Ammon's horn (tissue), 1 donor: Measurements from ENCODE around the gene CD55.
"Not testable (repeated sequence)": the region's sequence is repeated elsewhere in the genome, so short reads cannot be mapped to it uniquely, and the experiment has no call there.

ENCODE experiments used
- DNase-seq: peaks from one replicate; pipeline ENCODE4 v3.0.0-alpha.2; 2016; ENCODE audit warnings: low spot score

The CD55 gene

DNA sequence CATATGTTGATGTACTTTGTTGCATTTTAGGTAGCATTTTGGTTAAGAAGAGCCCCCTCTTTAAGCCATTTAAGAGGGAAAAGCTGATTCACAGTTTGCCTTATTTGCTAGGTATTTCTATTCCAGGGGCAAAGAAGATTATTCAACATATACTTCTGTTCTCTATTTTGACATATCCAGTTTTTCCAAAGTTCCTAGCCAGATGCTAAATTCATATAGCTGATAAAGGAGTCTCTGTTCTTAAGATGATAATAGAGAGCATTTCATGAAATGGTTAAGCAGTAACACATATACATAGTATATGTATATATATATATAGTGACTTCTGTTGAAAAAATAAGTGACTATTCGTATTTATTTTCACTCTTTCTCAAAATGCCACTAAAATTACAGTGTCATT lies 15.5 kb upstream of the CD55 start:
- DNase-seq = no peak

GRCh38 chr1:207306603-207307002 lies 14.9 kb upstream of the CD55 start:
- DNase-seq = no peak

DNA sequence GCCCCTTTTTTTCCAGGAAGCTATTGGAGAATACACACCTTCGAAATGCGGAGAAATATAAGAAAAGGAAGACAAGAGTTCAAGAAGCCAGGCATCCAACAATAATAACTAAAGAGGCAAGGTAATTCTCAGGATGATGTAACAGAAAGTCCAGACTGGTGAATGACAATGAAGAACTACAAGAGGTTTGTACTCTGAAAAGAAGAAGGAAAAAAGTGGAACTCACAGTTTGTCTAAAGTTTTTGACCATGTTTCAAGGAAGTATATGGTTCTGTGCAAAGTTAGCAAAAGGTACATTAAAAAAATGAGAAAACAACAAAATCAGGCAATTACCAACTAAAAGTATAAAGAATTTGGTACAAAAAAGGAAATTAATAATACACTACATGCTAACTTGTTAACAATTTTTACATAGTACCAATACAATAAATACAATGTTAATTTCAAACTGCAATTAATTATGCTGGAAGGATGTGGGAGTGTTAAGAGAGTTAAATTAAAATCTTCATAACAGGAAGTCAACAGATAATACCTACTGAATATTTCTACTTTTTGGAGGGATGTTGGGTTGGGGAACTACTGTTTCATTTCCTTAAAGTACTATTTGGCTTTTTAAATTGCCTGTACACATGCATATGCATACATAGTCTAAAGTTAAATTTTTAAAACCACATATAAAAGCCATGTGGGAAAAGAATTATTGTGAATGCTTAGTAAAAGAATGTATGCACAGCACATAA lies 12.9 kb upstream of the CD55 start:
- no peak for DNase-seq

- DNase-seq = no peak
Observed at GRCh38 chr1:207309745-207310273, 11.7 kb upstream of the CD55 start.

- no peak for DNase-seq
Observed at GRCh38 chr1:207311888-207312603, 9.4 kb upstream of the CD55 start.

DNA sequence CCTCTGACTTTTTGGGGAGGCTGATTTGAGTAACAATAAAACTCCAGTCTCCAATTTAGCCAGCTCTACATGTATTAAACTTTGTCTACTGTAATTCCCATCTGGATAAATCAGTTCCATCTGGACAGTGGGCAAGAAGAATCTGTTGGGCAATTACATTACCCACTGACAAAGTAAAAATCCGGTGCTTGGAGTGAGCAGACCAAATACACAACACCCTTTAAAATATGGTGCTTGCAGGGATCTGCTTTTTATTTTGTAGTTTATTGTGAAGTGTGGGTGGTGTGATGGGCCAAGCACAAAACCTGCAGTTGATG lies 8.9 kb upstream of the CD55 start:
- DNase-seq = no peak

GRCh38 chr1:207313131-207313530 lies 8.3 kb upstream of the CD55 start:
- no peak for DNase-seq

DNA sequence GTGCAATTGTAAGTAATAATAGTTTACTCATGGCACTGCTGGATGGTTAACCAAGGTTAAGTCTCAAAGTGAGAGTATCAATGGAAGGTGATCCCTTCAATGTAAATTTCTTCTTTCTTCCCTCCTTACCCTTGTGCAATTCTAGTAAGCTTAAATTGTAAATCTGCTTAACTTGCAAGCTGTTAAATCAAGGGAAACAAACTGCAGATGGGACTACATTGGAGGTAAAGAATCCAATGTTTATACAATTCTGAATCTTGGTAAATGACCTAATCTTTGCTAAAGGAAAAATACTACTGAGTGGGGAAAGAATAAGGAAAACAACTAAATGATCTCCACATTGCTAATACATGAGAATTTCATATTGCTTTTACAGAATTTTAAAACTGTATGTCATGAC lies 6.7 kb upstream of the CD55 start:
- no peak for DNase-seq

- no peak for DNase-seq
Observed at GRCh38 chr1:207315435-207315834, 6.0 kb upstream of the CD55 start.

DNA sequence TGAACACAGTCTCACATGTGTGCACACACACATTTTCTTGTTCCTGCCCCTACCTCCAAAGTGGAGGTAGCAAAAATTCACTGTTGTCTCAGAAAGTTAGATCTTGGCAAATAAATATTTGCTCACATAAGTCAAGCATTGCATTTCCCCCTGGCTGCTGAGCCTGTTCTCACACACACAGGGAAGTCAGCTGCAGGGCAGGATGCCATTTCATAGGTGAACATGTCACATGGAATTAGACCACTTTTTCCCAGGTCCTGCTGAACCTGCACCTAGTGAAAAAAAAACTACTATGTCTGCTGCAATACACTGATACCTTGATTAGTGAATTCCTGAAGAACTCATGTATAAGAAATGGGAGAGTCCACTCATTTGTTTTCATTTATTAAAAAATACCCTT lies 5.3 kb upstream of the CD55 start:
- DNase-seq = no peak

GRCh38 chr1:207316622-207317391 lies 4.7 kb upstream of the CD55 start:
- DNase-seq = peak; percentile 47

- DNase-seq = no peak
Observed at GRCh38 chr1:207317561-207317960, 3.9 kb upstream of the CD55 start.

DNA sequence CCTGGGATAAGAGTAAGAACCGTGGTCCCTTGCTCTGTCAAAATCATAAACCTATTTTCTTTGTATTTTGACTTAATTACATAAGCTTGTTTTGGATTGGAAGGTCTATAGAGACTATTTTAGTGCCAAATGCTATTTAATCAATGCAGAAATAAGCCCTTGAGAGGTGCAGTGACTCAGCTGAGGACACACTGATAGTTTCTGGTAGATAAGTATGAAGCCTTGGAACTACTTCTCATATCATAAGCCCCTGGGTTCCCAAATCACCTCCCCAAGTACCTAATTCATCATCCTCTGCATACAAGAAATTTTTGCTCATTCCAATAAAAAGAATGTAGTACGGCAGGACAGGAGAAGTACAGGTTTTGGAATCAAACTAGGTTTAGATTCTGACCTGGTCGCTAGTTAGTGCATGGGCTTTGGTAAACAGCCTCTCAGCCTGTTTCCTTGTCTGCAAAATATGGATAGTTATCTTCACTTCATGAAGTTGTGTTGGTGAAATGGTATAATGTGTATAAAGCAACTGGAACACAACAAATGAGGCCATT lies 3.3 kb upstream of the CD55 start:
- DNase-seq = no peak

DNA sequence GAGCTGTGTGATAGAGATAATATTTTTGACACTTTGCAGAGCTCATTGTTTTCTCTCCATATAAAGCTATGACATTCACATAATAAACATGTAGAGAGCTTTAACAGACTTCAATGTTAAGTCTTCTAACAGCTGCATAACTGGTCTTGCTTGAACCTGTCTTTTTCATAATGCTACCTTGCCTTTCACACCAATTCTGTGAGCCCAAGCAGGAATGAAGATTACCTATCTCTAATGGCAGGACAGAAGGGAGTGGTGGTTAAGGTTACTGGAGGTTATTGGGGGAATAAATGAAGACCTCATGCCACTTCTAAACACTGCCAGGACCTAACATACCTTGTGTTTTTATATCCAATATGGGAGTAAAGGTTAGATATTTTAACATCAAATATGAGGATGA lies 2.3 kb upstream of the CD55 start:
- DNase-seq = no peak

DNA sequence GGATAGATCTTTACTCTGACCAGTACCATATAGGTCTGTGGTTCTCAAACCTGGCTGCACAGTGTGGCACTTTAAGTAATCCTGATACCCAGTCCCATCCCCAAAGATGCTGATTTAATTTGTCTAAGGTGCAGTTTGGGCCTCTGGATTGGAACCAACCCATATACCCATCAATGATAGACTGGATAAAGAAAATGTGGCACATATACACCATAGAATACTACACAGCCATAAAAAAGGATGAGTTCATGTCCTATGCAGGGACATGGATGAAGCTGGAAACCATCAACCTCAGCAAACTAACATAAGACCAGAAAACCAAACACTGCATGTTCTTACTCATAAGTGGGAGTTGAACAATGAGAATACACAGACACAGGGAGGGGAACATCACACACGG lies 1.4 kb upstream of the CD55 start:
- DNase-seq = not testable (repeated sequence)

- peak; percentile 24 for DNase-seq
Observed at GRCh38 chr1:207321790-207322645, 540 bp downstream of the CD55 start.

DNA sequence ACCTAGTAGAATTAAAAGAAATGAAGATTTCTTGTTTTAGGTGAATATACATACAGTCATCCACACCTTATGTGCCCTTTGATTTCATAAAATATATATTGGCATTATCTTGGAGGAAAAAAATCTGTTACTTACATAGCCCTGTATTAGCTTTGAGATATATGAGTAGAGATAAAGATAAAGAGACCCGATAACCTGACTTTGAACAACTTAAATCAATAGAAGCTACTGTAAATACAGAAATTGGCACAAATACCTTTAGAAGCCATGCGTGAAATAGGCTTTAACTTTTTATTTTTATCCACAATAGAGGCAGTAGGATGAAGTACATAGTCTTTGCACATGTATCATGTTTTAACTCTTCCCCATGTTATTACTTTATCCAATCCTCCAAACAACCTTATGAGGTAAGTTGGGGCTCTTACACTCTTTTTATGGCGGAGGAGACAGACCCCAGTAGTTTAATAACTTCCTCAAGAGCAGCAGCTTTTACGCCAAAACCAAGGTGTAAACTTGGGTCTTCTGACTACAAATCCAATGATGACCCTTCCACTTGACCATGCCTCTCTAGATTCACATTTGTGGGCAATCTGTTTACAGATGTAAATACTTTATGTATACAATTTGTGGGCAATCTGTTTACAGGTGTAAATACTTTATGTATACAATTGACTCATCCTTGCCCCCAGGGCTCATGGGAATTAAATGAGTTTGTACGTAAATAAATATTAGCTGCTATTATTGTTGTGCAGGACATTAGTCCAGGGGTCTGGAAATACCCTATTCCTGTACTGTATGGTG lies 2.1 kb downstream of the CD55 start:
- DNase-seq = no peak

DNA sequence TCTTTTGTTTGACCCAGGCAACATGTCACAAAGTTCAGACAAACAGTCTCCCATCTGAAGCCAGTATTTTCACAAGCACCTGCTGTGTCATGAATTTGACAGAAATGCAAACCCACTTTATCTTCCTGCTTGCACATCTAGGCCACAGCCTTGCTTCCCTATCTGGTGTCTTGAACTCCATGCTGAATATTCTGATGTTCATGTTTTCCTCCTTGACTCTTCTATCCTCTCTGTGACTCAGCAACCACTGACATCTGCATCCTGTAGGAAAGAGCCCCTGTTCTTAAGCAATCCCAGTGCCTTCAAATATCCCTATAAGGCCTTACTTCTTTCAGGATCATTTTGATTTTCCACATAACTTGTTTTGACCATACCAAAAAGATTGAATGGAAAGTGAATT lies 6.5 kb downstream of the CD55 start:
- no peak for DNase-seq

DNA sequence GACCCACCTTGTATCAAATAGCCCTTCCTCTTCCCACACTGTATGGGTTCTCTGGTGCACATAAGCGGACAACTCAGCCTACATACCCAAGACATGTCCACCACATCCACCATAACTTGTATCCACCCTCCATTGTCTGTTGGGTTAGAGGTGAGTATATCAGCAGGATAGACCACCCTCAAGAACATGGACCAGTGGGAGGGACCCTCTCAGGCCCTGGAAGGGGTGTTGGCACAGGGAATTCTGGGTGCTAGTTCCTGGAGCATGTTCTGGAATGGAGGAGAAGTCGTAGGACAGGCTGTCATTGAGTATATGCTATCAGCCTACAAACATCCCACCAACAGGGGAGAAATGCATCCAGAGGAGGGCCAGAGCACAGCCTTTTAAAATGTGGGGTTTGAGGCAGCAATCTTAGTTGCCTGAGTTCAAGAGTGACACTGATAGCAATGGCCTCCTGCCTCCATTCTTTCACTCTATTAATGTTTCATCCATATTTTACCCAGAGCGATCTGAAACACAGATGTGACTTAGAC lies 7.5 kb downstream of the CD55 start:
- no peak for DNase-seq

DNA sequence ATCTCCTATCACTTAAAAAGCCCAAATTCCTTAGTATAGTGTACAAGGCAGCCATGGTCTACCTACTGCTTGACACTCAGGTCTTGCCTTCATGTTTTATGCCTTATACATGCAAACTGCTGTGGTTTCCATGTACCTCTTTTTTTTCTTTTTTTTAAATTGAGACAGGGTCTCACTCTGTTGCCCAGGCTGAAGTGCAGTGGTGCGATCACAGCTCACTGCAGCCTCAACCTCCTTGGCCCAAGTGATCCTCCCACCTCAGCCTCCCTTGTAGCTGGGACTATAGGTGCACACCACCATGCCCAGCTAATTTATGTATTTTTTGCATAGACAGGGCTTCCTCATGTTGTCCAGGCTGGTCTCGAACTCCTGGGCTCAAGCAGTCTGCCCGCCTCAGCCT lies 8.0 kb downstream of the CD55 start:
- DNase-seq = no peak
